Measurements from ENCODE around the gene GPR171.

DNA sequence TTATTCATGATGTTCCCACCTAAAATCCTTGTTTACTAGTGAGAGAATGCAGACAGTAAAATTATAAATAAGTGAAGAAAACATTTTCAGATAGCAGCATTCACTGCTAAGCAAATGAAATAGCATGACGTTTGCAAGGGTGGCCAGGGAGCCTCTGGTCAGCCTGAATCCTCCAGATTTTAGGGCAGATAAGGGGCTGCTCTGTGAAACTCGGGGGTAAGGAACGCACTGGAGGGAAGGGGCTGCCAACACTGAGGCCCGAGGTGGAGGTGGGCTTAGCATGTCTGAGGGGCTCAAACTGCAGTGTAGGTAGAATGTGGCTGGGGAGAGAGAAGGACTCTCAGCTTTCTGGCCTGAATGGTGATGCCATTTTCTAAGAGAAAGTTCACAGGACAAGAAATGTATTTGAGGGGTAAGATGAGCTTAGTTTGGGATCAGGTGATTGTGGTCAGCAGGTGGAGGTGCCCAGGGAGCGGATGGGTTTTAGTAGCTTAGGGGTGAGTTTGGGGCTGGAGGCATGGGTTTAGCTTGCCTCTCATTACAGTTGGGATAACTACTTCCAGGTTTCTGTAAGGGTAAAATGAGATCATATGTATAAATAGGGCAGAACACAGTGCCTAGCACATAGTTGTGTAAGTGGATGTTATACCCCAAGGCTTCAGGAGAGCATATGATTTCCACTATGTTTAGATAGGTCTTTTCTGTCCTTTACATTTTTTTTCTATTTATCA, 20.5 kb downstream of the GPR171 start:
- TF ChIP-seq, protein P1, sequence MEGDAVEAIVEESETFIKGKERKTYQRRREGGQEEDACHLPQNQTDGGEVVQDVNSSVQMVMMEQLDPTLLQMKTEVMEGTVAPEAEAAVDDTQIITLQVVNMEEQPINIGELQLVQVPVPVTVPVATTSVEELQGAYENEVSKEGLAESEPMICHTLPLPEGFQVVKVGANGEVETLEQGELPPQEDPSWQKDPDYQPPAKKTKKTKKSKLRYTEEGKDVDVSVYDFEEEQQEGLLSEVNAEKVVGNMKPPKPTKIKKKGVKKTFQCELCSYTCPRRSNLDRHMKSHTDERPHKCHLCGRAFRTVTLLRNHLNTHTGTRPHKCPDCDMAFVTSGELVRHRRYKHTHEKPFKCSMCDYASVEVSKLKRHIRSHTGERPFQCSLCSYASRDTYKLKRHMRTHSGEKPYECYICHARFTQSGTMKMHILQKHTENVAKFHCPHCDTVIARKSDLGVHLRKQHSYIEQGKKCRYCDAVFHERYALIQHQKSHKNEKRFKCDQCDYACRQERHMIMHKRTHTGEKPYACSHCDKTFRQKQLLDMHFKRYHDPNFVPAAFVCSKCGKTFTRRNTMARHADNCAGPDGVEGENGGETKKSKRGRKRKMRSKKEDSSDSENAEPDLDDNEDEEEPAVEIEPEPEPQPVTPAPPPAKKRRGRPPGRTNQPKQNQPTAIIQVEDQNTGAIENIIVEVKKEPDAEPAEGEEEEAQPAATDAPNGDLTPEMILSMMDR (conservative IDR thresholded peaks at IDR 0.05; ENCODE audit: low read depth, low read length) = no peak
- no peak for TF ChIP-seq EZH2 (IDR thresholded peaks at IDR 0.05; ENCODE audit: low read length, unreplicated experiment)
